ENCODE results near the gene LCE3D.

DNA sequence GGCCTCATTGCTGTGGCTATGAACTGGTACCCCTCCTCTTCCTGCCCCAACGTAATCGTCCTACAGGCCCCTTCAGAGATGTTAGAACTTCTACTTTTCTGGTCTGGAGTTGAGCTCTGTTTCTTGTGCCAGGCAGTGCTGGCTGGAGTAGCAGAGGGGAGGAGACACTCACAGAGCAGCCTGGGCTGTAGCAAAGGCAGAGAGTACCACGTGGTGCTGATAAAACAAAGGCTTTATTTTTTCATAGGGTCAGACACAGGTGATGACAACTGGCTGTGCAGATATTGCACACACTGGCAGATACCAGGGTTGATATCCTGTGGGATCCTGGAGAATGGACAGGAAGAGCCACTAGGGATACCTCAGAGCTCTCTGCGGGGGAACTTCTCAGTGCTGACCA is 42.8 kb downstream of the LCE3D start:
- TF ChIP-seq, protein P1, sequence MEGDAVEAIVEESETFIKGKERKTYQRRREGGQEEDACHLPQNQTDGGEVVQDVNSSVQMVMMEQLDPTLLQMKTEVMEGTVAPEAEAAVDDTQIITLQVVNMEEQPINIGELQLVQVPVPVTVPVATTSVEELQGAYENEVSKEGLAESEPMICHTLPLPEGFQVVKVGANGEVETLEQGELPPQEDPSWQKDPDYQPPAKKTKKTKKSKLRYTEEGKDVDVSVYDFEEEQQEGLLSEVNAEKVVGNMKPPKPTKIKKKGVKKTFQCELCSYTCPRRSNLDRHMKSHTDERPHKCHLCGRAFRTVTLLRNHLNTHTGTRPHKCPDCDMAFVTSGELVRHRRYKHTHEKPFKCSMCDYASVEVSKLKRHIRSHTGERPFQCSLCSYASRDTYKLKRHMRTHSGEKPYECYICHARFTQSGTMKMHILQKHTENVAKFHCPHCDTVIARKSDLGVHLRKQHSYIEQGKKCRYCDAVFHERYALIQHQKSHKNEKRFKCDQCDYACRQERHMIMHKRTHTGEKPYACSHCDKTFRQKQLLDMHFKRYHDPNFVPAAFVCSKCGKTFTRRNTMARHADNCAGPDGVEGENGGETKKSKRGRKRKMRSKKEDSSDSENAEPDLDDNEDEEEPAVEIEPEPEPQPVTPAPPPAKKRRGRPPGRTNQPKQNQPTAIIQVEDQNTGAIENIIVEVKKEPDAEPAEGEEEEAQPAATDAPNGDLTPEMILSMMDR (optimal IDR thresholded peaks at IDR 0.05 in 1 of 3, IDR thresholded peaks at IDR 0.05 in 1 of 3, conservative IDR thresholded peaks at IDR 0.05 in 1 of 3; ENCODE audit: extremely low read depth in 1 of 3, insufficient read depth in 2 of 3, low read length in 3 of 3): no peak
- TF ChIP-seq EZH2 (IDR thresholded peaks at IDR 0.05; ENCODE audit: low read length): no peak

Measured in keratinocyte (primary cell).